ENCODE results near the gene FTCD.

FTCD gene

GRCh38 chr21:46091631-46092025, 63.8 kb downstream of the FTCD start:
- no peak for DNase-seq (ENCODE audit: low read depth)

DNA sequence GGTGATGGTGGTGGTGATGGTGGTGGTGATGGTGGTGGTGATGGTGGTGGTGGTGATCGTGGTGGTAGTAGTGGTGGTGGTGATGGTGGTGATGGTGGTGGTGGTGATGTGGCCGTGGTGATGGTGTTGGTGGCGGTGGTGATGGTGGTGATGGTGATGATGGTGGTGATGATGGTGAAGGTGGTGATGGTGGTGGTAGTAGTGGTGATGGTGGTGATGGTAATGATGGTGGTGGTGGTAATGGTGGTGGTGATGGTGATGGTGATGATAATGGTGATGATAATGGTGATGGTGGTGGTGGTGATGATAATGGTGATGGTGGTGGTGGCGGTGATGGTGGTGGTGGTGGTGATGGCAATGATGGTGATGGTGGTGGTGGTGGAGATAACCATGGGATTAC, 64.3 kb downstream of the FTCD start:
- no peak for DNase-seq (ENCODE audit: low read depth)

- no peak for DNase-seq (ENCODE audit: low read depth)
Measured at GRCh38 chr21:46089285-46089684, 66.1 kb downstream of the FTCD start.

DNA sequence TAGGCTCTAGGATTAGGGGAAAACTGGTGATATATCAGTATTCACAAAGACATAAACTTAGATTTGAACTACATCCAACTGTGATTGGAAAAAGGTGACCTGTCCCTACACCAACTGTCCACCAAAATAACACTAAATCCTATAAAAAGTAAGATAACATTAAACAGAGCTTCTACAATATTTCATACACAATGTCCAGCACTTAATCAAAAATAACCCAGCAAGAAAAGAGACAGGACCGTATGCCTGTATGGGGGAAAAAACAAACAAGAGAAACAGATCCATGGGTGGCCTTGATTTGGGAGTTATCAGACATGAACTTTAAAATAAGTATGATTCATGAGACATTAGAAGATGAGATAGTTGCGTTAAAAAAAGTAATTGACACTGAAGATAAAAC, 67.2 kb downstream of the FTCD start:
- no peak for DNase-seq (ENCODE audit: low read depth)

DNA sequence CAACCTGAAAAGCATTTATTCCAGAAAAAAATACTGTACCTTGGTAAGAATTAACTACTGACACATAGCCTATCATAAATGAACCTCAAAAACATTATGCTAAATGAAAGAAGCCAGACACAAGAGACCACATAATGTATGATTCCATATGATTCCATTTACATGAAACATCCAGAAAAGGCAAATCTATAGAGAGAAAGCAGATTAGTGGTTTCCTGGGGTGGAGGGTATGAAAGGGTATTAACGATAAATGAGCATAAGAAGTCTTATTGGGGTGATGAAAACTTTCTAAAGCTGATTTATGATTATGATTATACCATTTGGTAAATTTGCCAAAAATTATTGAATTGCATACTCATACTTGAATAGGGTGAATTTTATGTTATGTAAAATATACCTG, 67.7 kb downstream of the FTCD start:
- DNase-seq (ENCODE audit: low read depth), result no peak
